Stimulated activated CD8-positive, alpha-beta memory T cell treated with anti-CD3 and anti-CD28 coated beads, Interleukin-15, amount 100 ng/mL, for 1 hour (primary cell): ENCODE results near the gene WNT7B.
"Not testable (repeated sequence)": the region's sequence is repeated elsewhere in the genome, so short reads cannot be mapped to it uniquely, and the experiment has no call there.

Source experiments
- DNase-seq: peaks from one replicate; pipeline ENCODE4 v3.0.0-alpha.2; 2020; ENCODE audit warnings: low read depth

WNT7B gene

GRCh38 chr22:46008291-46008690 is 31.3 kb upstream of the WNT7B start:
- DNase-seq: no peak

DNA sequence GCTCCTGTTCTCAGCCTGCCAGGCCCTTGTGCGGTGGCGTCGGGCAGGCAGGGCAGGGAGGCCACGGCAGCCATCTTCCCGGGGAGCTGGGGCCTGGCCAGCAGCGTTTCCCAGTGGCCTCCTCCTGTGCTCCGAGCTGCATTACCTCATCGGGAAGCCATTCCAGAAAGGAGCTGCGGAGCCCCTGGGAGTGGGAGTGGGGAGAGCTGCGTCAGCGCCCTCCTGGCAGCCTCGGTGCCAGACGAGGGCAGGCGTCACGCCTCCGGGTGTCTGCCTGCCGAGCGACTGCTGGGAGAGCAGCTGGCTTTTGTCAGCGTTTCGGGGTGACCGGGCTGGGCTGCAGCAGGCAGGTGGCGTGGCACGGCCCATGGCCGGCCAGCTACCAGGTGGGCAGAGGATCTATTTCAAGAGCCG is 30.9 kb upstream of the WNT7B start:
- DNase-seq: no peak

GRCh38 chr22:46007003-46007847 is 30.3 kb upstream of the WNT7B start:
- DNase-seq: no peak

DNA sequence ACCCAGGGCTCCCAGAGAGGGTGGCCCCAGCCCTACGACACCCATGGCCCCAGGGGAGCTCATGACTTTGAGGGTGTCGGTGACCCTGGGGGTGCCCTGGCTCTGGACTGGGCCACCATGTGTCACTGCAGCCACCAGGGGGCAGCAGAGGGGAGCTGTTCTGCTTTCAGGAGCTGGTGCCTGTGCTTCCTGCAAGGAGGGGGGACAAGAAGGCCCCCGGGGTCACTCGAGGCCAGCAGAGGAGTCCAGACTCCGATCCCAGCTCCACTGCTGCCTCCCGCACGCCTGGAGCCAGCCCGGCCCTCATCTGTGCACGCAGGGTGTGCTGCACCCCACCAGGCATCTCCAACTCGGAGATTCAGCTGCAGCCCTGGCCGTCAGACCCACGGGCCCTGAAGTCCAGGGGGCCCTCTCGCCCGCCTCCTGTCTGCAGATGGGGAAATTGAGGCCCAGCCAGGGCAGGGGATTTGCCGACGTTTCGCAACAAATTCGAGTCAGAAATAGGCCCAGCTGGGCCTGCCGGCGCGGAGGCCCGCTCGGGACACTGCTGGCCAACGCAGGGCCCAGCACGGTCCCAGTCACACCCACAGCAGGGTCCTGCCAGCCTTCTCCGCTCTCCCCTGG is 29.5 kb upstream of the WNT7B start:
- peak; percentile 88 for DNase-seq

DNA sequence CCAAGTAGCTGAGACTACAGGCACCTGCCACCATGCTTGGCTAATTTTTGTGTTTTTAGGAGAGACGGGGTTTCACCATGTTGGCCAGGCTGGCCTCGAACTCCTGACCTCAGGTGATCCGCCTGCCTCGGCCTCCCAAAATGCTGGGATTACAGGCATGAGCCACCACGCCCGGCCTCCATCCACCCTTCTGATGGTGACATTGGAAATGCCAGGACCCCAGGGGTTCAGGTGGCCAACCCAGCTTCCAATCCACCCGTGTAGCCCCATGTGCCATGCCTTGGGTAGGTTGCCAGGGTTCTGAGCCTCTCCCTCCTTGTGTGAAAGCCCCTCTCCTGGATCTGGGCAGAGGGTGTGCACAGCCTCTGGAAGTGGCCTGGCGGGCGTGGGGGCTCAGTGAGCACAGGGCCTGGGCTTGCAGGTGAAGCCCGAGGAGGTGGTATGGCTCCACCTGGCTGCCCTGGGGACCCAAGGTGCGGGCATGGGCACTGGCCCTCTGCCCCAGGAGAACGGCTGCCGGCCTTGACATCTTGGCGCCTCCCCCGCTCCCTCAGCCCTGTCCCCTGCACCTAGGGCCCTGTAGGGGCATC is 28.2 kb upstream of the WNT7B start:
- not testable (repeated sequence) for DNase-seq

- no peak for DNase-seq
Measured at GRCh38 chr22:46004105-46004866, 27.3 kb upstream of the WNT7B start.

GRCh38 chr22:46003271-46004091 is 26.5 kb upstream of the WNT7B start:
- DNase-seq: no peak

GRCh38 chr22:46002757-46003270 is 25.9 kb upstream of the WNT7B start:
- DNase-seq: no peak

GRCh38 chr22:46001426-46002106 is 24.6 kb upstream of the WNT7B start:
- DNase-seq: no peak

GRCh38 chr22:46001046-46001425 is 24.1 kb upstream of the WNT7B start:
- no peak for DNase-seq

- DNase-seq: no peak
Measured at GRCh38 chr22:46000081-46001027, 23.4 kb upstream of the WNT7B start.

DNA sequence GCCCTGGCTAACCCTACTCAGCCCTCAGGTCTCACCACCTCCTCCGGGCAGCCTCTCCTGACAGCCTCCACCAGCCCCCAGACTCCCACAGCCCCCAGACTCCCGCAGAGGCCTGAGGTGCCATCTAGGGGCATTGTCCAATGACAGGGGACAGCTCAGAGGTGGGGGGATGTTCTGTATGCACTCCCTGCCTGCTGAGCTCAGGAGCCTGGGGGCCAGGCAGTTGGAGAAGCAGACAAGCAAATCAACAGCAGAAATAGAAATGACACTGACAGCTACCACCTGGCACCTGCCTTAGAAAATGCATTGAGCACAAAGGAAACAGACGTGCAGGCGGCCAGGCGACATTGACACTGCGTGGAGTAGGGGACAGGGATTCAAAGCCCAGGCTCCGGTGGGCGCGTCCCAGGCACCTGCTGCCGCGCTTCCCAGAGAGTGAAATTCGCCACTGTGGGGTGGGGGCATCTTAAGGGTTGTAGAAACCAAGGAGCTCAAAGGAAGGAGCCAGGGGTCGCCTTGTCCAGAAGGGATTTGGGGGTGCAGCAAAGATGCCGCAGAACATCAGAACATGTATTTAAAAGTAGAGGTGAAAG is 22.5 kb upstream of the WNT7B start:
- DNase-seq: no peak

DNA sequence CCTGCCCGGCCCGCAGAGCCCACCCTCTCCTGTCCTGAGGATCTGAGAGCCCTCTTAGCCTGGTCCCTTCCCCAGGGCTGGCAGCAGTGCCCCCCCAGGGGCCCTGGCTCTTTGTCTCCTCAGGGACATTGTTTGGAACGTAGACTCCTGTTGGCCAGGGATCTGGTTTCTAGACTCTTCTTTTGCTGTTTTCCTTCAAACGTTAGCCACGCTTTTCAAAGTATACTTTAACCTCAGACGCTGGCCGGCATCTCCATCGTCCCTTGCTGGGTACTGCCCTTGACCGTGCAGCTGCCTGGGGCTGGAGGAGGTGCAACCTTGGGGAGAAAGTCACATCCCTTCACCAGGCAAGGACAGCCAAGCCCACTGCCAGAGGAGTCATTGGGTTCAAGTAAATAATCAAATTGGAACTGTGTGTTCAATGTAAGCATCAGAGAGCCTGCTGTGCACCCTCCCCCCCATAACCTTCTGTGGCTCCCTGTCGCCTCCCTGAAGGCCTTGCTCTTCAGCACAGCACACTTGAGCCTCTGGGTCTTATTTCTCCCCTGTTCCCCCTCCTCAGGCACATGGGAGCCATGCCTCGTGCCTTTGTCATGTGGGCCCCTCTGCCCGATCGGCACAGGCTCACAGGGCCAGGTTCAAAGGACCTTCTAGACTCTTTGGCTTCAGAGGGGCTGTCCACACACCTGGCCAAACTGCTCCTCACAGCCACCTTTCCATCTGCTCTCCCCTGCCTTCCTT is 21.8 kb upstream of the WNT7B start:
- no peak for DNase-seq

DNA sequence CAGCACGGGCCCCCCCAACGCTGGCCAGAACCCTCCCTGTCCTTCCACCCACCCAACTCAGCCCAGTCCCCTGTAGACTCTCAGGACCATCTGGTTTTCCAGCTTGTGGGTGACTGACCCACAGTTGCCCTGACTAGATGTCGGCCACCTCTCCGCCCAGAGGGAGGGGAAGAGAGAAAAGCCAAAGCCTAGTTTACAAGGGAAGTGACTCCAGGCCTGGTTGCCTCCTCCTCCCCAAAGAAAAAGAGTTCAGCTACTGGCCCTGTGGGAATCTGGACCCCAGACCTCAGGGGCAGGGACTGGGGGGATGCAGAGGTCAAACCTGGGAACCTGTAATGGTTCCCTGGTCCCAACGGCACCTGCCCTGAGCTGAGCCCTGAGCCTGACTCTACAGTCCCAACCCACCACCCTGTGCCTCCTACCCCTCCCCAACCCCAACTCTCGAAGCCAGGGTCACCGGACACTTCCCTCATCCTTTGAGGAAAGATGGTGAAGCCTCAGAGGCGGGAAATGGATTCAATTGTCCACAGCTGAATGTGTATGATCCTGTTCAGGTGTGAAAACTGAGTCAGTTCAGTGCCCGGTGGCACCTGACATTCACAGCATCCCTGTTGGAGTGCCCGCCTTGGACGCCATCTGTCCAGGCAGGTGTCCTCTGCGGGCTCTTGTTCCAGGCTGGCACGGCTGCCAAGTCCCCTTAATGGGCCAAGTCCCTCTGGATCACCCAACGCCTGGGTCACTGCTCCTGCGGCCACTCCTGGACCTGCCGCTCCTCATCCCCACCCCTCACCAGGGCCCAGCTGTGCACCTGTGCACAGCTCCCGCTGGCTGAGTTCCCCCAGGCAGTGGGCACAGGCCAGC is 21.0 kb upstream of the WNT7B start:
- DNase-seq: no peak

DNA sequence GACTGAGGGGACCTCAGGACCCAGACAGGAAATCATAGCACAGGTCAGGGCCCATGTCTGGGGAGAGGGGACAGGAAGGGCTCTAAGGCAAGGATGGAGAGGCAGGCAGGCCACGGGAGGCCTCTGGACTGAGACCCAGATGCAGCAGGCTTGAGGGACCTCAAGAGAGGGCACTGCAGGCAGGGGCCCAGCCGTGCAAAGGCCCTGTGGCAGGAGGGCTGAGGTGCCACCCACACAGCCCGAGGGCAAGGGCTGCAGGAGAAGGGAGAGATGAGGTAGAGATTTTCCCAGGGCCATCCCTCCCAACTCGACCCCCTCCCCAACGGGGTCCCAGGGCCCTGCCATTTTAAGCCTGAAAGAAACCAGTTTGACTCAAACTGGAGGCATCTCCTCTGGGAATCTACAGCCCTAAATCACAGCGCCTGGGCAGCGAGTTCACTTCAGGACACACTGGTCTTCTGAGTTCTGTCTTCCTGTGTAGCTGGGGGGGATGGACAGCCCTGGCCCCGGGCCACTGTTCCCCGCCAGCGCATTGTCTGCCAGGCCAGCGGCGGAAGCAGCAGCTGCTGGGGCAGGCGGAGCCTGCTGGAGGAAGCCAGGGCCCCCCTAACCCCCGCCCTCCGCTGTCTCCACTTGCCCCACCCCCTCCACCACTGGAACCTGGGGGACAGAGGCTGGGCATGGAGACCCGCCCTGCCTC is 20.3 kb upstream of the WNT7B start:
- no peak for DNase-seq

GRCh38 chr22:45996241-45997076 is 19.5 kb upstream of the WNT7B start:
- no peak for DNase-seq
